H1 (cell line): ENCODE measurements around the gene CAMKK2. TPM values are rescaled to one million over a fixed set of nuclear protein-coding genes. Genes with fewer than 3 reads are reported as not detected.

Experiments
- BACH1 ChIP-seq: IDR thresholded peaks from 2 replicates; pipeline ENCODE4 v1.6.1; 2012; ENCODE audit warnings: low read length, improper control_type of control experiment
- BRCA1 ChIP-seq: IDR thresholded peaks from 2 replicates; pipeline ENCODE4 v1.6.1; 2012; ENCODE audit warnings: low read depth, low read length, improper control_type of control experiment
- CEBPB ChIP-seq: IDR thresholded peaks from 2 replicates; pipeline ENCODE4 v1.6.1; 2012; ENCODE audit warnings: low read depth, low read length
- KDM4A ChIP-seq: IDR thresholded peaks from one replicate; pipeline ENCODE4 v1.7.1; 2012; ENCODE audit warnings: low read depth, mild to moderate bottlenecking, moderate library complexity, low read length, inconsistent platforms; ENCODE audit not compliant: severe bottlenecking
- POLR2AphosphoS5 ChIP-seq: IDR thresholded peaks from 2 replicates; pipeline ENCODE4 v1.6.1; 2011; ENCODE audit warnings: low read depth, low read length
- POU5F1 ChIP-seq: IDR thresholded peaks from 2 replicates; pipeline ENCODE4 v1.6.1; 2011; ENCODE audit warnings: low read depth, mild to moderate bottlenecking, low read length, moderate library complexity
- polyA plus RNA-seq, 7 experiments: library from polyadenylated mRNA; depleted of rRNA in 3 of 7; stranded (reverse) in 5 of 7; unstranded in 2 of 7; fragments of >200 nt in 5 of 7; fragments of 200-250 nt in 2 of 7; gene quantifications; 1 replicate in 5 of 7; 2 replicates in 1 of 7; 4 replicates in 1 of 7; pipeline versions ENCODE4 v1.2.1 to v1.2.3, GENCODE V29; 2011 to 2013; ENCODE audit warnings: missing spikeins in 2 of 7, mixed read lengths in 2 of 7
- total RNA-seq: library from RNA; stranded (reverse); fragmentation: NEBNext Ultra II Directional; extraction: Animal tissue kit (Norgen Biotek cat#: 25700); gene quantifications from 2 replicates; pipeline ENCODE4 v1.2.1, GENCODE V29; 2021
- TF ChIP-seq, protein P1 (sequence below): fragments of 300-600 bp; sonication (generic); IDR thresholded peaks from 2 replicates; pipeline ENCODE4 v1.7.1; 2012; ENCODE audit warnings: low read length, moderate library complexity, mild to moderate bottlenecking, inconsistent platforms; ENCODE audit not compliant: insufficient replicate concordance

Gene CAMKK2
- total and polyA plus RNA-seq, 2 of the 8 experiments (the other 6 are each of a cell fraction or from before 2014, with no cell fraction given): 29.6 to 30.6 TPM

DNA sequence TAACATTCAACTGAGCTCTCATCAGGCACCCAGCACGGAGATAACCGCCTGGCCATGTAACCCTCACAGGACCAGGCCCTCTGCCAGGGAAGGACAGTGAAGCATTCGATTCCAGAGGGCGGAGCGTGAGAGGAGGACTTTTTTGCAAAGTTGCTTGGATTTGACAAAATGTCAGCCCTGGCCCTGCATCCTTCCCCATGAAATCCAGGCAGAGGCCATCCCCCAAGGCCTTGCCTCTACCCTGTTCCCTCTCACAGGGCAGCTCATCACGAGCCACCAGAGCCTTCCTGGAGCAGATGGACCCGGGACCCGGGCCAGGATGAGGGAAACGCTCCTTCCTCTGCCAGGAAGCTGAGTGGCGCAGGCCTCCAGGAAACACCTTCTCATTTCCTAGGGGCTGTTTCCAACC, 17.0 kb downstream of the CAMKK2 start (continued):
- TF ChIP-seq, protein P1, sequence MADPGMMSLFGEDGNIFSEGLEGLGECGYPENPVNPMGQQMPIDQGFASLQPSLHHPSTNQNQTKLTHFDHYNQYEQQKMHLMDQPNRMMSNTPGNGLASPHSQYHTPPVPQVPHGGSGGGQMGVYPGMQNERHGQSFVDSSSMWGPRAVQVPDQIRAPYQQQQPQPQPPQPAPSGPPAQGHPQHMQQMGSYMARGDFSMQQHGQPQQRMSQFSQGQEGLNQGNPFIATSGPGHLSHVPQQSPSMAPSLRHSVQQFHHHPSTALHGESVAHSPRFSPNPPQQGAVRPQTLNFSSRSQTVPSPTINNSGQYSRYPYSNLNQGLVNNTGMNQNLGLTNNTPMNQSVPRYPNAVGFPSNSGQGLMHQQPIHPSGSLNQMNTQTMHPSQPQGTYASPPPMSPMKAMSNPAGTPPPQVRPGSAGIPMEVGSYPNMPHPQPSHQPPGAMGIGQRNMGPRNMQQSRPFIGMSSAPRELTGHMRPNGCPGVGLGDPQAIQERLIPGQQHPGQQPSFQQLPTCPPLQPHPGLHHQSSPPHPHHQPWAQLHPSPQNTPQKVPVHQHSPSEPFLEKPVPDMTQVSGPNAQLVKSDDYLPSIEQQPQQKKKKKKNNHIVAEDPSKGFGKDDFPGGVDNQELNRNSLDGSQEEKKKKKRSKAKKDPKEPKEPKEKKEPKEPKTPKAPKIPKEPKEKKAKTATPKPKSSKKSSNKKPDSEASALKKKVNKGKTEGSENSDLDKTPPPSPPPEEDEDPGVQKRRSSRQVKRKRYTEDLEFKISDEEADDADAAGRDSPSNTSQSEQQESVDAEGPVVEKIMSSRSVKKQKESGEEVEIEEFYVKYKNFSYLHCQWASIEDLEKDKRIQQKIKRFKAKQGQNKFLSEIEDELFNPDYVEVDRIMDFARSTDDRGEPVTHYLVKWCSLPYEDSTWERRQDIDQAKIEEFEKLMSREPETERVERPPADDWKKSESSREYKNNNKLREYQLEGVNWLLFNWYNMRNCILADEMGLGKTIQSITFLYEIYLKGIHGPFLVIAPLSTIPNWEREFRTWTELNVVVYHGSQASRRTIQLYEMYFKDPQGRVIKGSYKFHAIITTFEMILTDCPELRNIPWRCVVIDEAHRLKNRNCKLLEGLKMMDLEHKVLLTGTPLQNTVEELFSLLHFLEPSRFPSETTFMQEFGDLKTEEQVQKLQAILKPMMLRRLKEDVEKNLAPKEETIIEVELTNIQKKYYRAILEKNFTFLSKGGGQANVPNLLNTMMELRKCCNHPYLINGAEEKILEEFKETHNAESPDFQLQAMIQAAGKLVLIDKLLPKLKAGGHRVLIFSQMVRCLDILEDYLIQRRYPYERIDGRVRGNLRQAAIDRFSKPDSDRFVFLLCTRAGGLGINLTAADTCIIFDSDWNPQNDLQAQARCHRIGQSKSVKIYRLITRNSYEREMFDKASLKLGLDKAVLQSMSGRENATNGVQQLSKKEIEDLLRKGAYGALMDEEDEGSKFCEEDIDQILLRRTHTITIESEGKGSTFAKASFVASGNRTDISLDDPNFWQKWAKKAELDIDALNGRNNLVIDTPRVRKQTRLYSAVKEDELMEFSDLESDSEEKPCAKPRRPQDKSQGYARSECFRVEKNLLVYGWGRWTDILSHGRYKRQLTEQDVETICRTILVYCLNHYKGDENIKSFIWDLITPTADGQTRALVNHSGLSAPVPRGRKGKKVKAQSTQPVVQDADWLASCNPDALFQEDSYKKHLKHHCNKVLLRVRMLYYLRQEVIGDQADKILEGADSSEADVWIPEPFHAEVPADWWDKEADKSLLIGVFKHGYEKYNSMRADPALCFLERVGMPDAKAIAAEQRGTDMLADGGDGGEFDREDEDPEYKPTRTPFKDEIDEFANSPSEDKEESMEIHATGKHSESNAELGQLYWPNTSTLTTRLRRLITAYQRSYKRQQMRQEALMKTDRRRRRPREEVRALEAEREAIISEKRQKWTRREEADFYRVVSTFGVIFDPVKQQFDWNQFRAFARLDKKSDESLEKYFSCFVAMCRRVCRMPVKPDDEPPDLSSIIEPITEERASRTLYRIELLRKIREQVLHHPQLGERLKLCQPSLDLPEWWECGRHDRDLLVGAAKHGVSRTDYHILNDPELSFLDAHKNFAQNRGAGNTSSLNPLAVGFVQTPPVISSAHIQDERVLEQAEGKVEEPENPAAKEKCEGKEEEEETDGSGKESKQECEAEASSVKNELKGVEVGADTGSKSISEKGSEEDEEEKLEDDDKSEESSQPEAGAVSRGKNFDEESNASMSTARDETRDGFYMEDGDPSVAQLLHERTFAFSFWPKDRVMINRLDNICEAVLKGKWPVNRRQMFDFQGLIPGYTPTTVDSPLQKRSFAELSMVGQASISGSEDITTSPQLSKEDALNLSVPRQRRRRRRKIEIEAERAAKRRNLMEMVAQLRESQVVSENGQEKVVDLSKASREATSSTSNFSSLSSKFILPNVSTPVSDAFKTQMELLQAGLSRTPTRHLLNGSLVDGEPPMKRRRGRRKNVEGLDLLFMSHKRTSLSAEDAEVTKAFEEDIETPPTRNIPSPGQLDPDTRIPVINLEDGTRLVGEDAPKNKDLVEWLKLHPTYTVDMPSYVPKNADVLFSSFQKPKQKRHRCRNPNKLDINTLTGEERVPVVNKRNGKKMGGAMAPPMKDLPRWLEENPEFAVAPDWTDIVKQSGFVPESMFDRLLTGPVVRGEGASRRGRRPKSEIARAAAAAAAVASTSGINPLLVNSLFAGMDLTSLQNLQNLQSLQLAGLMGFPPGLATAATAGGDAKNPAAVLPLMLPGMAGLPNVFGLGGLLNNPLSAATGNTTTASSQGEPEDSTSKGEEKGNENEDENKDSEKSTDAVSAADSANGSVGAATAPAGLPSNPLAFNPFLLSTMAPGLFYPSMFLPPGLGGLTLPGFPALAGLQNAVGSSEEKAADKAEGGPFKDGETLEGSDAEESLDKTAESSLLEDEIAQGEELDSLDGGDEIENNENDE: no peak
- TF ChIP-seq CEBPB: no peak
- TF ChIP-seq BACH1: no peak
- TF ChIP-seq KDM4A: no peak
- TF ChIP-seq POLR2AphosphoS5: no peak
- TF ChIP-seq BRCA1: no peak
- TF ChIP-seq POU5F1: no peak
